ENCODE results near the gene NEB. TPM values are rescaled to one million over a fixed set of nuclear protein-coding genes. Genes with fewer than 3 reads are reported as not detected.
"Not testable (repeated sequence)": the region's sequence is repeated elsewhere in the genome, so short reads cannot be mapped to it uniquely, and the experiment has no call there.

The NEB gene
- total and polyA plus RNA-seq, 9 donors: 0.18 to 1.8 (median 0.26) TPM

- TF ChIP-seq POLR2A (IDR thresholded peaks at IDR 0.05) (no peak), CTCF (IDR thresholded peaks at IDR 0.05) (no peak), EP300 (IDR thresholded peaks at IDR 0.05) (no peak)
- WGBS, 3 donors: 66 to 72% (median 71%) methylated on average over 7 of the region's 7 CpGs
These were observed 165.8 kb downstream of the NEB start for GRCh38 chr2:151568501-151568900.

GRCh38 chr2:151567006-151567405 lies 167.3 kb downstream of the NEB start:
- H3K36me3 ChIP-seq: no peaks in the 10 kb centered on the region
- no peak overlapping the region for H3K4me3 ChIP-seq
- no peak for TF ChIP-seq CTCF (IDR thresholded peaks at IDR 0.05)
- TF ChIP-seq EP300 (IDR thresholded peaks at IDR 0.05): no peak
- TF ChIP-seq POLR2A (IDR thresholded peaks at IDR 0.05): no peak
- H3K27ac ChIP-seq: no peak overlapping the region
- WGBS, 3 donors: 90 to 94% (median 91%) methylated on average over 5 of the region's 5 CpGs
- no peaks in the 10 kb centered on the region for H3K9me3 ChIP-seq
- H3K4me1 ChIP-seq (ENCODE audit: insufficient read depth): no peaks in the 10 kb centered on the region
- intact Hi-C loops (cut with DNase I): no loop called here
- DNase-seq: no peak
- no peaks in the 10 kb centered on the region for H3K27me3 ChIP-seq

More at GRCh38 chr2:151568501-151568900, 165.8 kb downstream of the NEB start:
- Histone ChIP-seq H3K27ac (no peak overlapping the region), H3K9me3 (no peaks in the 10 kb centered on the region), H3K4me3 (no peak overlapping the region), H3K27me3 (no peaks in the 10 kb centered on the region), H3K36me3 (no peaks in the 10 kb centered on the region), H3K4me1 (ENCODE audit: insufficient read depth) (no peaks in the 10 kb centered on the region)
- no peak for DNase-seq
- intact Hi-C loops (cut with DNase I): no loop called here

- no peaks in the 10 kb centered on the region for H3K36me3 ChIP-seq
- 94 to 95% (median 94%) methylated on average over 8 of the region's 8 CpGs for WGBS, 3 donors
- no peak overlapping the region for H3K27ac ChIP-seq
- no peaks in the 10 kb centered on the region for H3K4me1 ChIP-seq (ENCODE audit: insufficient read depth)
- H3K9me3 ChIP-seq: no peaks in the 10 kb centered on the region
- intact Hi-C loops (cut with DNase I): no loop called here
- H3K27me3 ChIP-seq: no peaks in the 10 kb centered on the region
- no peak for DNase-seq
- H3K4me3 ChIP-seq: no peak overlapping the region
- TF ChIP-seq POLR2A (IDR thresholded peaks at IDR 0.05) (no peak), CTCF (IDR thresholded peaks at IDR 0.05) (no peak), EP300 (IDR thresholded peaks at IDR 0.05) (no peak)
These were observed 171.9 kb downstream of the NEB start for GRCh38 chr2:151562398-151562797.

GRCh38 chr2:151560289-151560688 lies 174.0 kb downstream of the NEB start:
- intact Hi-C loops (cut with DNase I): no loop called here
- Histone ChIP-seq H3K27ac (no peak overlapping the region), H3K9me3 (no peaks in the 10 kb centered on the region), H3K4me3 (no peak overlapping the region), H3K27me3 (no peaks in the 10 kb centered on the region), H3K4me1 (ENCODE audit: insufficient read depth) (no peaks in the 10 kb centered on the region), H3K36me3 (no peaks in the 10 kb centered on the region)
- 6 to 13% (median 8%) methylated on average over 3 of the region's 3 CpGs for WGBS, 3 donors
- no peak for DNase-seq
- TF ChIP-seq CTCF (IDR thresholded peaks at IDR 0.05): no peak
- no peak for TF ChIP-seq POLR2A (IDR thresholded peaks at IDR 0.05)
- TF ChIP-seq EP300 (IDR thresholded peaks at IDR 0.05): no peak

GRCh38 chr2:151559431-151559830 lies 174.8 kb downstream of the NEB start:
- H3K9me3 ChIP-seq; H3K27me3 ChIP-seq; H3K27ac ChIP-seq; H3K36me3 ChIP-seq; intact Hi-C loops (cut with DNase I); H3K4me1 ChIP-seq (ENCODE audit: insufficient read depth); DNase-seq; H3K4me3 ChIP-seq: not testable (repeated sequence)
- 93 to 97% (median 97%) methylated on average over 2 of the region's 2 CpGs for whole genome bisulfite sequencing, 3 donors

GRCh38 chr2:151557883-151558282 lies 176.4 kb downstream of the NEB start:
- H3K27ac ChIP-seq; H3K9me3 ChIP-seq; H3K27me3 ChIP-seq; intact Hi-C loops (cut with DNase I); H3K4me3 ChIP-seq; H3K36me3 ChIP-seq; H3K4me1 ChIP-seq (ENCODE audit: insufficient read depth); DNase-seq: not testable (repeated sequence)
- 65 to 75% (median 66%) methylated on average over 2 of the region's 2 CpGs for WGBS, 3 donors
